GM21723 (cell line): Measurements from ENCODE around the gene YBEY.

Source experiments
- ATAC-seq: cut with Tn5 transposase; IDR thresholded peaks from one replicate; pipeline ENCODE4 v1.9.1; 2021; ENCODE audit warnings: mild to moderate bottlenecking, moderate library complexity; ENCODE audit not compliant: unreplicated experiment

YBEY gene

DNA sequence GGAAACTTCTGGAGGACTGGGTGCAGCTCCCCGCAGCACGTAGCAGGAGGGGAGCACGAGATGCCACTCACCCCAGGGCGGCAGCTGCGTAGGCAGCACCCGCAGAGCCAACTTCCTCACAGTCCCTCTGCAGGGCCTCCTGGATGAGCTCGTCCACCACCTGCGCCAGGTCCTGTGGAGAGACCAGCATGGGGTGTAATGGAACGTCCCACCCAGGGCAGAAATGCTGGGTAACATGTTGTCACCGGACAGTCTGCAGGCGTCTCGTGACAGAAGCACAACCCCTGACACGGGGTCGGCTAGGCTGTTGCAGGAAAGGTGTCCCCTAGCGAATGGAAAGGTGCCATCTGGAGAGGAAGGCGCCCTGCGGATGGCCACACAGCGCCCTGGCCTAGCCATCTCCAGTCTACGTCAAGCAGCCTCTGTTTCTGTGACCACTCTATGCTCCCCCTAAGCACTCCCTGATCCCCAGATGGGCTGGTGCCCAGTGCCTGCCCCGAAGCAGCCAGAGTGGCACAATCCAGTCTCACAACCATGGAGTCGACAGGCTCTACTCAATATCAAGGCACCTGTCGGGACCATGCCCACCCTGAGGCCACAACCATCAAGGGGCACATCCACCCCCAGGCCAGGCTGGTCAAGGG is 22.0 kb upstream of the YBEY start:
- ATAC-seq: no peak

DNA sequence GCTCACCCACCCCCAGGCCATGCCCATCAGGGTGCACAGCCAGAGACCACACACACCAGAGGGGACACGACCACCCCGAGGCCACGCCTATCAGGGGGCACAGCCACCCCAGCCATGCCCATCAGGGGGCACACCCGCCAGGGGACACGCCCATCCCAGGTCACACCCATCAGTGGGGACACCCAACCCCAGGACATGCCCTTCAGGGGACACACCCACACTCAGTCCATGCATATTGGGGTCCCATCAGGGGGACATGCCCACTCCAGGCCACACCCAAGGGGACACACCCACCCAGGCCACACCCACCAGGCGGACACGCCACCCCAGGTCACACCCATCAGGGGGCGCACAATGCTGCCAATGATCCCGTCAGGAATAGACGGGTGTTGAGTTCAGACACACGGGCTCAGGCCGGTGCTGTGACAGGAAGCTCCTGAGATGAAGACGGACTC is 21.4 kb upstream of the YBEY start:
- no peak for ATAC-seq

DNA sequence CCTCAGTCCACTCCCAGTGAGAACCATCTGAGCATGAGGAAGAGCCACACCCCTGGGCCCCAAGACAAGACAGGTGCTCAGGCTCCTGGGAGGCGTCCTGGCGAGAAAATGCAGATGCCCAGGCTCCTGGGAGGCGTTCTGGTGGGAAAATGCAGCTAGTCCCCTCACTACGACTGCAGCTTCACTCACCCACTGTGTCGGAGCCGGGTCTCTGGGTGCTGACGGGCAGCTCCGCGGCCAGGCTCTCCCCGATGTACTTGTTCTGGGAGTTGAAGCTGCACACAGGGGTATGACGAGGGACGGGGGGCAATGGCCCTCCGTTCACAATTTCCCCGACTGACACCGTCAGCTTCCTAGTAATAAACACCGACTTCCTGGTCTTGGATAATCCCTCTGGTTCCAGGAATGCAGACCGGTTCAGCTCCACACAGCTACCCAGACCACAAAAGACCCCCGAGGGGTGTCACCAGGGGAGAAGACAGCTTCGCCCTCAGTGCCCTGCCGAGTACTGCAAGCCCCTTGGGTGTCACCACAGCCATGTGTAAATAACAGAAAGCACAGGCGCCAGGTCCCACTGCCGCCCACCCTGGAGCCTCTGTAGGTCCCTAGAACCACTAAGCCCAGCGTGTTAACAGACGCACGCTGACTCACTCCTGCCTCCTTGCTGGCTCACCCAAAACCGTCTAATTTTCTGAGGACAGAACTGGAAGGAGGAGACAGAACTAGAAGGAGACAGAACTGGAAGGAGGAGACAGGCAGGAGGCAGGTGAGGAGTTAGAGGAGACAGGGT is 20.2 kb upstream of the YBEY start:
- no peak for ATAC-seq

DNA sequence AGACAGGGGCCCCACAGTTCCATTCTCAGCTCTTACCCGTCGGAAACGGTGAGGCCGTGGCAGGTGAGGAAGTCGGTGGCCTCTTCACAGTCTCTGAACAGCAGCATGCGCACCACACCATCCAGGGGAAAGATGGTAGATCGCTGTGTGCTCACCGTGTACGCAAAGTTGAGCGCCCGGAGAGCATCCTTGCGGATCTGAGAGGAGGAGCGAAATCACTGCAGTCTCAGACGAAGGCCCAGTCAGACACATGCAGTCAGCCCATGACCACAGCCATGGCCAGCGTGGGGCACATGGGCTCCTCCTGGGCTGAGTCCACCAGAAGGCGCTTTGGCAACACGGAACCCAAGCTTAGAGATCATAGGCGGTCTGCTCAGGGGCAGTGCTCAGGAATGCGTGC is 19.2 kb upstream of the YBEY start:
- no peak for ATAC-seq

DNA sequence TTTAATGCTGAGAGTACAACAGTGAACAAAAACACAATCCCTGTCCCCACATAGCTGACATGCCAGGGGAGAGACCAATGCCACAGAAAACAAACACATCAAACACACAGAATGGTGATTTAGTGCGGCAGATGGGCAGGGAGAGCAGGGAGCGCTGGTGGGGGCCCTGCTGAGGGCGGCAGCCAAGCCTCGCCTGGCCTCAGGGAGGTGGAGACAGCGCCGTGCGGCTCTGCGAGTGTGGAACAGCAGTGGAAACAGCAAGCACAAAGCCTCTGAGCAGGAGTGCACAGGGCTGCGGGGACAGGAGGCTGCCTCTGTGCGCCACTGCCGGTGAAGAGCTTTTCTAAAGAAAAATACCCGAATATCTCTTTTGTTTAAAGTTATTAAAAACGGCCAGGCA is 17.8 kb upstream of the YBEY start:
- ATAC-seq: no peak

DNA sequence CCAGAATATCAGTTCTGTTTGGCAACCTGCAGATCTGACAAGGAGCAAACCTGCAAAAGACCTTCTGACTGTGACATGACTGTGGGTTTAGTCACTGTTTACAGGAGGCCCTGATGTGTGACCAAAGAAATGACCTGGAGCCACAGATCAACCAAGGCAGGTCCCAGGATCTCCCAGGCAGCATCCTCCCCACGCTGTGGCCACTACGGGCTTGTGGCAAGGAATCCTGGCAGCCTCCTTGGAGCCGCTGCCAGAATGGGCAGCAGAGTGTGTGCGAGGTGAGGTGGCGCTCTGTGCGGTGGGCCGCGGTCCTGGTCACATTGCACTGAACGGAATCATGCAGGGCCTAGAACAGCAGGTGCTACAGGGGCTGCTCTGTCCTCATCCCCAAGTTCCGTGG is 16.7 kb upstream of the YBEY start:
- ATAC-seq: no peak

DNA sequence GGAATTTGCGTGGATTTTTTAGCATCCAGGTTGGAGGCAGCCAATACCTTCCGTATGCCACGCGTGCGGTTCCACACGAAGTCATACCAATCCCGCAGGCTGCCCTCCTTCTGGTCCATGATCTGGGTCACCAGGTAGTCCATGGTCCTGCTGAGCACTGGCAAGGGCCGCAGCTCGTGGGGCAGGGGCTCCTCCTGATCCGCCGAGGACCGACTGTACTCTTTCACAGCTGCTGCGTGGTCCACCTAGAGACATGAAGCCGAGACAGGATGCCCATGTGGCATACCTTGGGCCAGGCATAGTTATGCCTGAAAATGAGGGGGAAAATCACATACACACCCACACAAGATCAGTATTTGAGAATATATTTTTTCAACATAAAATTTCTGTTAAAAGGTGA is 12.8 kb upstream of the YBEY start:
- no peak for ATAC-seq

DNA sequence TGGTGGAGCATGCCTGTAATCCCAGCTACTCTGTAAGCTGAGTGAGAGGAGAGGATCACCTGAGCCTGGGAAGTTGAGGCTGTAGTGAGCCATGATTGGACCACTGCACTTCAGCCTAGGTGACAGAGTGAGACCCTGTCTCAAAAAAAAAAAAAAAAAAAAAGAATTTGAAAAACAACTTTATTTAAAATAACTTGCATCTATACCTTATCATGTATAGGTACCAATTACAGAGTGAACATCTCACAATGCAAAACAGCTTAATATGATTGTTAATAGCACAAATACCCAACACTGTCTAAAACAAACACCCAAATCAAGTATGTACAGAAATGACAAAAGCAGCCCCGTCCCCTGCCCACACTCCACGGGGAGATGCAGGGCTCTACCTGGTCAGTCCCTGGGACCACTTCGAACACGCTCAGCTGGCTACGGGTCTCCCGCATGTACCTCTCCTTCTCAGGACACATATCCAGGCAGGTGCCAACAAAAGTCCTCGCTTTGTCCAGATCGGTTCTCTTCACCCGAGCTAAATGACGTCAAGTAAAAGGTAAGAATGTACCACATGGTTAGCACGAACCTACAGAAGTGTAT is 11.2 kb upstream of the YBEY start:
- no peak for ATAC-seq

DNA sequence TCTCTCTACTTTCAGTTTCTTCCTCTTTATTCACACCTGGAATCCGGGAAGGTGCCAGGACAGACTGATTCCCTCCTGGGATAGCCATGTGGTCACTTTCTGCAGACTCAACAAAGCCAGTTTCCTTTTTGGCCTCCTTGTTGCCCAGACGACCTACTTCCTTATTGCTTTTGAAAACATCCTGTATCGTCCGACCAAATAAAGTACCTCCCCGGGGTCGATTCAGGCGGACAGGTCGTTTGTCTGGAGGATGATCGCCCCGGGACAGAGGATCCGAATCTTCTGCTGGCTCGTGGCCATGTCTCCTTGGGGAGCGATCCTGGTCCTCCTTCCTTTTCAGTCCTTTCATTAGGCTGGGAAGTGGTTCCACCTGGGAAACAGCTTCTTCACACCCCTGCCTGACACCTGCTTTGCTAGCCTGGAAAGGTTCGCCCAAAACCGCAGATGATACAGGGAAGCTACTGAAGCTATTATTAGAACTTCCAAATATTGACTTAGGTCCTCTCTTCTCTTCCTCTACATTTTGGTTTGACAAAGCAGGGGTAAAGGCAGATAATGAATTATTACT is 2.0 kb upstream of the YBEY start:
- no peak for ATAC-seq

DNA sequence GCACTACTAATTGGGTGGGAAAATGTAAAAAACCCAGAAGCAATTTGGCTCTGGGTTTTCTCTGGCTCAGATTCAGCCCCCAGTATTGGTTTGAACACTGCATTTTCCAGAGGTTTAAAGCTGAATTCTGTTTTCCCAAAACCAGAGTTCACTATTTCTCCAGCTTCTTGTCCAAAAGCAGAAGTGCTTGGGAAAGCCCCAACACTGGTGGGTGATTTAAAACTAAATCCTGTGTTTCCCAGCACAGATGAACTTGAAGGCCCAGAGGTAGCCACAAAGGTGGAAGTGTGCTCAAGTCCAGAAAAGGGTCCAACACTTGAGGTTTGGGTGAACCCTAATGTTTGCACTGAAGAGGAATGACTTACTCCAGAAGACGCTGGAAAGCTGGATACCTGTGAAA is 1.4 kb upstream of the YBEY start:
- ATAC-seq: no peak

DNA sequence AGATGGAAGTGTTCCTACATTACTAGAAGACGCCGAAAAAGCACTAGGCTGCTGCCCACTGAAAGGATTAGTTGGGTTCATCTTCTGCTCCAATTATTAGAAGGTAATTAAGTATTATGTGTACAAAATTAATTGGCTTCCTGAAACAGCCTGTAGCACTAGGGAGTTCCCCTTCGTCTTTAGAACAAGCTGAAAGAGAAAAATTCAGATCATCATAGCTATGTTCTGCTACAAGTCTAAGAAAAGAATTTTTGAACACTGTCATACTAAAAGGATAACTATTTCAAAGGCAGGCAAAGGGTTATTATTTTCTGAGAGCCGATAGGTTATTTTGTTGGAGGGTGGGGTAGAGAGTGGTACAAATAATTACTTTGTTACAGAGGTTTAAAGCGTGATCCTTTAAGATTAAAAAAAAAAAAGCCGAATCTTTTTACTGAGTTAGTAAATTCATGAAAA is 908 bp upstream of the YBEY start, which contains the start of gene MCM3AP:
Gene MCM3AP (minus strand): TSS at position 406 of the 456 bp plus-strand sequence. CDS start 325 bp downstream, at position 81.
- ATAC-seq: no peak

DNA sequence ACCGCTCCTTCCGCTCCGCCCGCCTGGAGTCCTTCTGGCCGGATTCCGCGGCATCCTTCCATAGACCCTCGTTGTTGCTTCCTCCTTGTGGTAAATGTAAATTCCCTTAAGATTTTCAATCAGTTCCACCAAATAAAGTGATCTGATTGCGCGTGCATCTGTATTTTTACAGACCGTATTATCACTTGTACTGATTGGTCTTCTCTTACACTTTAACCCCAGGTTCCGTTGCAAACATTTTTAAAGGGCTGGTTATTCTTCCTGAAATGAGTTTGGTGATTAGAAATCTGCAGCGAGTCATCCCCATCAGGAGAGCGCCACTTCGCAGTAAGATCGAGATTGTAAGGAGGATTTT is 483 bp downstream of the YBEY start:
- no peak for ATAC-seq

DNA sequence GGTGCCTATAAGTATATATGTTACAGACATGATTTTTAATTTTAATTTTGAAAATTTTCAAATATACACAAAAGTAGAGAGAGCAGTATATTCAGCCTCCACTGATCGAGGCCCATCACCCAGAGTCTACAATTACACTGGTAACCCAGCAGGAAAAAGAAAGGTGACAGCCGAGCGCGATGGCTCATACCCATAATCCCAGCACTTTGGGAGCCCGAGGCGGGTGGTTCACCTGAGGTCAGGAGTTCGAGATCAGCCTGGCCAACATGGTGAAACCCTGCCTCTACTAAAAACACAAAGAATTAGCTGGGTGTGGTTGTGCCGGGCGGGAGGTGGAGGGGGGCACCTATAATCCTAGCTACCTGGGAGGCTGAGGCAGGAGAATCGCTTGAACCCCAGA is 1.4 kb downstream of the YBEY start:
- ATAC-seq: no peak

DNA sequence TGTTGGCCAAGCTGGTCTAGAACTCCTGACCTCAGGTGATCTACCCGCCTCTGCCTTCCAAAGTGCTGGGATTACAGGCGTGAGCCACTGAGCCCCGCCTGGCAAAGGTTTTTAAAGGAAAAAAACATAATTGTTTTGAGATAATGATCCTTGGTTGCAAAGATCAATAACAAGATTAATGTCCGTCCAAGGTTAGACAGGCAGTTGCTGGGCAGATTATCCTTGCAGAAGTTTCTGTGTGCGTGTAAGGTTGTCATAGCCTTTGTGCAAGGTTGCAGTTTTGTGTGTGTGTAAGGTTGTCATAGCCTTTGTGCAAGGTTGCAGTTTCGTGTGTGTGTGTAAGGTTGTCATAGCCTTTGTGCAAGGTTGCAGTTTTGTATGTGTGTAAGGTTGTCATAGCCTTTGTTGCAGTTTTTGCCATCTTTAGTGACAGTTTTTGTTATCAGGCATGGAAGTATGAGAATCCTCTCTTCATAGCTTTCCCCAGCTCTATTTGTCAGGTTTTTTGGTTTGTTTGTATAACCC is 3.6 kb downstream of the YBEY start:
- no peak for ATAC-seq

DNA sequence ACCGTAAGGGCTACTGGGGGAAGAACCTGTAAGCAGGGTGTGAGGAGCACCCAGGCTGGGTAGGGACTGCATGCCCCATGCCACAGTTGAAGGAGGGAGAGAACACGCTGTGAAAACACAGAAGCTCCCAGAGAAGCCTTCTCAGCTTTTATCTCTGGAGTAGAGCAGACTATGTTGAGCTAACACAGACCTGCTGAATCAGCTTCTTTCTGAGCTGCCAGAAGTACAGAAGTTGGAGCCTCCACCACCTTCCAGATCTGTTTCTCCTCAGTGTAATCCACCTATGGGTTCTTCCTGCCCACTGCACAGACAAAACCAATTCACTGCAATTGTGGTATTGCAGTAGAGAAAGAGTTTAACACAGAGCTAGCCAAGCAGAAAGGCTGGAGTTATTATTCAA is 5.4 kb downstream of the YBEY start:
- no peak for ATAC-seq

DNA sequence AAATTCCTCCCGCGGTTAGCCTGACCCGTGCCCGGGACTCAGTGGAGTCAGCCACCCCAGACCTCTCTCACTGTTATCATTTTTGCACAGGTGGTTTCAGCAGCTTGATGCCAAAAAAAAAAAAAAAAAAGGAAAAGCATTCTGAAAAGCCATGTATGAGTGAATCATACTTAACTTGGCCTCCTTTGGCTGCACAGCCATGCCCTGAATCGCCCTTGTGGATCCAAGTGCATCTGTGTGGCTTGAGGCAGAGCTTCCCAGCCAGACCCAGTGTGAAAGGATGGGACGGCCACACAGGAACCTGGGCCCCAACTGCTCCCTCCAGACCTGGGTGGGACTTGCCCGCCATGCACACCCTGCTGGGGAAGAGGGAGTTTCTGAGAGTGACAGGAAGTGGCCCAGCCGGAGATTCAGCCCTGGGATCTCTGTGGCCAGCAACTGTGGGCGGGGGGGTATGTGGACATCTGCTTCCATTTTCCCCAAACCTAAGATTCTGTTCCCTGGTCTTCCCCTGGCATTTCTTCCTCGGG is 8.6 kb downstream of the YBEY start:
- ATAC-seq: no peak

DNA sequence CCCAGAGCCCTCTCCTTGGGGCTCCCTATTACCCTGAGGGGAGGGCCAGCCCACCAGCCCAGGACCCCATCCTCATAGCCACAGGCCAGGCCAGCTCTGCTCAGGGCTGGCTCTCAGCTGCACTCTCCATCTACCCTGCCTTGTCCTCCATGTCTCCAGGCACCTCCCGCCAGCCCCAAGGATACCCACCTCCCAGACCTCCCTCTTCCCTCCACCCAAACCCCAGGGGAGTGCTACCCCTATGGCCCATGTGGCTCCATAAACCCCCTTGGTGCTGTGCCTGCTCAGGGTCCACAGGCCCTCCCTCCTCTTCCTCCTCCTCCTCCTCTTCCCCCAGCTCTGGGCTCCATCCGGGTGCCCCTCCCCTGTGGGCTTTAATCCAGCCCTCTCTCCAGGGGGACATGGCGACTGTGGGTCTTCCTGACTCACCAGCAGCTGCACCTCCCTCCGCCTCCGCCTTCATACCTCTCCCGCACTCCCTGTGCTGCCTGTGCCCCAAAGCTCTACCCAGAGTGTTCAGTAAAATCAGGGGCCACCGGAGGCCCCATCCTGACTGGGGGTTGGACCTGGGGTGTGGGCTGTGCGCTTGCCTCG is 9.1 kb downstream of the YBEY start:
- no peak for ATAC-seq

DNA sequence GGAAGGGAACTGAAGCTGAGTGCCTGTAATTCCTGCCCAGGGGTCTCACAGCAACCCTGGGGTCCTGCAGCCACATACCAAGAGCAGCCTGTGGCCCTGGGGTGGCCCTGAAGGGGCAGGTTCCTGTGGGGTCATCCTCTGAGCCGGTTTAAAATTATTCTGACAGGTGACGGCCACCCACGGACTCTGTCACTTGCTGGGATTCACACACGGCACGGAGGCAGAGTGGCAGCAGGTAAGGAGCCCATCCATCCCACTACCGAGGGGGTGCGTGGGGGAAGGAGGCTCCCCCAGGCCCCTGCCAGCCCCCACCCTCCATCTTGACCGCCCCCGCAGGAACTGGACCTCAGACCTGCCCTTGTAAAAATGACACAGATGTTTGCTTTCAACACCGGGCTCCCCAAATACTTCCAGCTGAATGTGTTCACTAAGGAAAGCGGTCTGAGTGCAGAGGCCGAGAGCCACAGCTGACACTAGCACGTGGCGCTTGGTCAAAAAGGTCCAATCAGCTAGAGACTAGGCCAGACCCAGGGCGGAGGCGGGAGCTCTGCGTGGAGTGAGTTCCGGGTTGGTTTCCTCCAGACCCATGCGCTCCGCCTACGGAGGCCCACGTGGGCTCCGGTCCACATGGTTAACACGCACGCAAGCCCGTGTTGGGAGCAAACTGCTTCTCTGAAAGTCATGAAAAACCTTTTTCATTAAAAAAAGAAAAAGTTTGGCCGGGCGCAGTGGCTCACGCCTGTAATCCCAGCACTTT is 10.0 kb downstream of the YBEY start:
- no peak for ATAC-seq

DNA sequence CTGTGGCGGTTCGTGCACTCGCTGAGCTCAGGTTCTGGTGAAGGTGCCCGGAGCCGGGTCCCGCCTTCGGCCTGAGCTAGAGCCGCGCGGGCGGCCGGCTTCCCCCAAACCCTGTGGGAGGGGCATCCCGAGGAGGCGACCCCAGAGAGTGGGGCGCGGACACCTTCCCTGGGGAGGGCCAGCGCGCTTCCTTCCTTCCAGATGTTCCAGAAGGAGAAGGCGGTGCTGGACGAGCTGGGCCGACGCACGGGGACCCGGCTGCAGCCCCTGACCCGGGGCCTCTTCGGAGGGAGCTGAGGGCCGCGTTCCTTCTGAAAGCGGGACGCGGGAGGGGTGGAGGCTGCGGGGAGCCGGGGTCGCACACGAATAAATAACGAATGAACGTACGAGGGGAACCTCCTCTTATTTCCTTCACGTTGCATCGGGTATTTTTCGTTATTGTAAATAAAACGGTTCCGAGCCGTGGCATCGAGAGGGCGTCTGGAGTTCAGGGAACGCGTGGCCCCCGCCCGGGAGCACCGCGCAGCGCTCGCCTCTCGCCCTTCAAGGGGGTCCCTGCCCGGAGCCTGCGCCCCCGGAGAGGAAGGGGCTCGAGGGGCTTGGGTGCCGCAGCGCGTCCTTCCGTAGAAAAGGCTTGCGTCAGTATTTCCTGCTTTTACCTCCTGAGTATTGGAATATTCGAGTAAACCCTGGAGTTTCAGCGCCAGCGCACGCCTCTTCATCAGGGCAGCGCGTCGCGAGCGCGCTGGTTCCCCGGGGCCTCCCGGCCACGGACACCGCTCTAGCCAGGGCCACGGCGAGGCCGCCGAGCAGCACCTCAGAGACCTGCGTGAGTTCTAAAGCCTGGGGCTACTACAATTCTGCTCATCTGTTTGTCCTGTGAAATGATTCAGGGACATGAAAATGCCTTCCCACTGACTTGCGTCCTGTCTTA is 11.5 kb downstream of the YBEY start:
- ATAC-seq: no peak
